Jurkat, Clone E6-1 (cell line): Measurements from ENCODE around the gene SNX13.

Experiments
- DNase-seq: peaks from one replicate; pipeline ENCODE4 v3.0.0-alpha.2; 2011; ENCODE audit warnings: low read depth, low spot score
- H3K4me3 ChIP-seq: 2 replicates; pipeline ENCODE4 v1.5.1; 2011; ENCODE audit warnings: mild to moderate bottlenecking, low read length, control low read depth, moderate library complexity

SNX13 gene

GRCh38 chr7:17951742-17952254, 11.5 kb upstream of the SNX13 start:
- no peak for DNase-seq

GRCh38 chr7:17948526-17949238, 8.4 kb upstream of the SNX13 start:
- DNase-seq, result no peak
- H3K4me3 ChIP-seq, result no peak overlapping the region

More at GRCh38 chr7:17951742-17952254, 11.5 kb upstream of the SNX13 start:
- no peak overlapping the region for H3K4me3 ChIP-seq

- no peak for DNase-seq
Measured at GRCh38 chr7:17947620-17948019, 7.3 kb upstream of the SNX13 start.

GRCh38 chr7:17946591-17946990, 6.3 kb upstream of the SNX13 start:
- no peak overlapping the region for H3K4me3 ChIP-seq
- no peak for DNase-seq

More at GRCh38 chr7:17947620-17948019, 7.3 kb upstream of the SNX13 start:
- no peak overlapping the region for H3K4me3 ChIP-seq

- no peak for DNase-seq
- H3K4me3 ChIP-seq, result no peak overlapping the region
Measured at GRCh38 chr7:17944720-17945119, 4.4 kb upstream of the SNX13 start.

- DNase-seq, result no peak
- H3K4me3 ChIP-seq, result no peak overlapping the region
Measured at GRCh38 chr7:17943006-17943405, 2.7 kb upstream of the SNX13 start.

- DNase-seq, result no peak
- no peak overlapping the region for H3K4me3 ChIP-seq
Measured at GRCh38 chr7:17942231-17942630, 1.9 kb upstream of the SNX13 start.

GRCh38 chr7:17940951-17941431, 697 bp upstream of the SNX13 start:
- no peak for DNase-seq
- H3K4me3 ChIP-seq, result peak overlapping the region; percentile 91

GRCh38 chr7:17939606-17940301, 540 bp downstream of the SNX13 start:
- DNase-seq, result no peak
- H3K4me3 ChIP-seq, result peak overlapping the region; percentile 91

GRCh38 chr7:17939211-17939605, 1.1 kb downstream of the SNX13 start:
- peak overlapping the region; percentile 91 for H3K4me3 ChIP-seq
- no peak for DNase-seq

- DNase-seq, result no peak
- H3K4me3 ChIP-seq, result no peak overlapping the region
Measured at GRCh38 chr7:17937506-17938120, 2.7 kb downstream of the SNX13 start.

- H3K4me3 ChIP-seq, result no peak overlapping the region
- DNase-seq, result no peak
Measured at GRCh38 chr7:17936321-17936720, 4.0 kb downstream of the SNX13 start.

GRCh38 chr7:17934612-17935240, 5.6 kb downstream of the SNX13 start:
- no peak for DNase-seq
- no peak overlapping the region for H3K4me3 ChIP-seq

GRCh38 chr7:17934094-17934493, 6.2 kb downstream of the SNX13 start:
- no peak overlapping the region for H3K4me3 ChIP-seq
- DNase-seq, result peak; percentile 66

GRCh38 chr7:17932770-17933169, 7.5 kb downstream of the SNX13 start:
- no peak overlapping the region for H3K4me3 ChIP-seq
- DNase-seq, result no peak

GRCh38 chr7:17931069-17931468, 9.2 kb downstream of the SNX13 start:
- no peak for DNase-seq
- no peak overlapping the region for H3K4me3 ChIP-seq

GRCh38 chr7:17930546-17930945, 9.7 kb downstream of the SNX13 start:
- no peak overlapping the region for H3K4me3 ChIP-seq
- no peak for DNase-seq

- DNase-seq, result no peak
- H3K4me3 ChIP-seq, result no peak overlapping the region
Measured at GRCh38 chr7:17929647-17930395, 10.5 kb downstream of the SNX13 start.

- H3K4me3 ChIP-seq, result no peak overlapping the region
- DNase-seq, result no peak
Measured at GRCh38 chr7:17928055-17928454, 12.2 kb downstream of the SNX13 start.
